NT2/D1 (cell line): ENCODE results near the gene SLMAP.
A peak's percentile ranks its signal among the peaks of the same experiment; 100 is the strongest.

Experiments used
- DNase-seq: peaks from one replicate; pipeline ENCODE4 v3.0.0-alpha.2; 2011; ENCODE audit warnings: low read depth, low spot score
- H3K27me3 ChIP-seq: 2 replicates; pipeline ENCODE4 v1.6.0; 2011; ENCODE audit warnings: mild to moderate bottlenecking; ENCODE audit not compliant: insufficient read length, insufficient read depth
- H3K36me3 ChIP-seq: 2 replicates; pipeline ENCODE4 v1.6.1; 2011; ENCODE audit warnings: mild to moderate bottlenecking, low read length, mixed read lengths; ENCODE audit not compliant: insufficient read depth, insufficient read length
- H3K4me1 ChIP-seq: 2 replicates; pipeline ENCODE4 v1.5.1; 2011; ENCODE audit not compliant: insufficient read depth, insufficient read length
- H3K4me3 ChIP-seq: 2 replicates; pipeline ENCODE4 v1.5.1; 2011; ENCODE audit warnings: low read depth; ENCODE audit not compliant: insufficient read length
- H3K9ac ChIP-seq: 2 replicates; pipeline ENCODE4 v1.6.0; 2011; ENCODE audit warnings: low read depth; ENCODE audit not compliant: insufficient read length
- H3K9me3 ChIP-seq: 2 replicates; pipeline ENCODE4 v1.5.1; 2011; ENCODE audit warnings: mild to moderate bottlenecking, low read length; ENCODE audit not compliant: insufficient read depth
- SUZ12 ChIP-seq: IDR thresholded peaks from 2 replicates; pipeline ENCODE4 v1.6.1; 2011; ENCODE audit not compliant: insufficient read length, insufficient read depth; ENCODE audit errors: extremely low read depth
- YY1 ChIP-seq: IDR thresholded peaks from 2 replicates; pipeline ENCODE4 v1.6.1; 2011; ENCODE audit not compliant: insufficient read length, insufficient read depth
- ZNF274 ChIP-seq: IDR thresholded peaks from 2 replicates; pipeline ENCODE4 v1.6.1; 2011; ENCODE audit warnings: mild to moderate bottlenecking, low read depth, low read length

The SLMAP gene

GRCh38 chr3:57893668-57894067 is 137.6 kb downstream of the SLMAP start:
- H3K4me3 ChIP-seq, result no peak overlapping the region
- TF ChIP-seq YY1 (no peak), SUZ12 (no peak), ZNF274 (no peak)

GRCh38 chr3:57896031-57896430 is 139.9 kb downstream of the SLMAP start:
- peaks cover 22% of the 10 kb centered on the region for H3K36me3 ChIP-seq
- no peak for DNase-seq
- TF ChIP-seq SUZ12, result no peak
- no peak for TF ChIP-seq YY1

More at GRCh38 chr3:57893668-57894067, 137.6 kb downstream of the SLMAP start:
- peaks cover 14% of the 10 kb centered on the region for H3K36me3 ChIP-seq
- DNase-seq, result no peak
- H3K9ac ChIP-seq, result no peak overlapping the region
- no peaks in the 10 kb centered on the region for H3K9me3 ChIP-seq
- H3K27me3 ChIP-seq, result no peaks in the 10 kb centered on the region
- H3K4me1 ChIP-seq, result no peaks in the 10 kb centered on the region

GRCh38 chr3:57896691-57897090 is 140.6 kb downstream of the SLMAP start:
- TF ChIP-seq ZNF274 (no peak), SUZ12 (no peak), YY1 (no peak)
- Histone ChIP-seq H3K36me3 (peaks cover 26% of the 10 kb centered on the region), H3K9ac (no peak overlapping the region), H3K27me3 (no peaks in the 10 kb centered on the region), H3K4me3 (no peak overlapping the region), H3K9me3 (no peaks in the 10 kb centered on the region), H3K4me1 (no peaks in the 10 kb centered on the region)
- DNase-seq, result no peak

More at GRCh38 chr3:57896031-57896430, 139.9 kb downstream of the SLMAP start:
- H3K9ac ChIP-seq, result no peak overlapping the region
- H3K4me1 ChIP-seq, result no peaks in the 10 kb centered on the region
- no peak overlapping the region for H3K4me3 ChIP-seq
- no peaks in the 10 kb centered on the region for H3K9me3 ChIP-seq
- no peaks in the 10 kb centered on the region for H3K27me3 ChIP-seq

- DNase-seq, result no peak
- Histone ChIP-seq H3K4me3 (no peak overlapping the region), H3K9me3 (no peaks in the 10 kb centered on the region), H3K4me1 (no peaks in the 10 kb centered on the region), H3K9ac (no peak overlapping the region), H3K36me3 (peaks cover 32% of the 10 kb centered on the region), H3K27me3 (no peaks in the 10 kb centered on the region)
- no peak for TF ChIP-seq ZNF274
- no peak for TF ChIP-seq SUZ12
- no peak for TF ChIP-seq YY1
Observed at GRCh38 chr3:57900786-57901185, 144.7 kb downstream of the SLMAP start.

- no peak for TF ChIP-seq SUZ12
- no peak for TF ChIP-seq ZNF274
- no peak for TF ChIP-seq YY1
- no peaks in the 10 kb centered on the region for H3K27me3 ChIP-seq
- H3K36me3 ChIP-seq, result peaks cover 28% of the 10 kb centered on the region
Observed at GRCh38 chr3:57903124-57903890, 147.2 kb downstream of the SLMAP start.

GRCh38 chr3:57910990-57911389 is 154.9 kb downstream of the SLMAP start:
- no peaks in the 10 kb centered on the region for H3K4me1 ChIP-seq
- no peaks in the 10 kb centered on the region for H3K9me3 ChIP-seq
- H3K27me3 ChIP-seq, result no peaks in the 10 kb centered on the region
- H3K9ac ChIP-seq, result no peak overlapping the region
- peaks cover 37% of the 10 kb centered on the region for H3K36me3 ChIP-seq
- H3K4me3 ChIP-seq, result no peak overlapping the region
- TF ChIP-seq ZNF274 (no peak), SUZ12 (no peak), YY1 (no peak)
- peak; percentile 33 for DNase-seq

More at GRCh38 chr3:57903124-57903890, 147.2 kb downstream of the SLMAP start:
- Histone ChIP-seq H3K9me3 (no peaks in the 10 kb centered on the region), H3K9ac (no peak overlapping the region), H3K4me1 (no peaks in the 10 kb centered on the region), H3K4me3 (no peak overlapping the region)
- no peak for DNase-seq

- Histone ChIP-seq H3K4me1 (no peaks in the 10 kb centered on the region), H3K9ac (no peak overlapping the region), H3K36me3 (peaks cover 42% of the 10 kb centered on the region), H3K4me3 (no peak overlapping the region), H3K9me3 (no peaks in the 10 kb centered on the region), H3K27me3 (no peaks in the 10 kb centered on the region)
- no peak for DNase-seq
- TF ChIP-seq SUZ12 (no peak), YY1 (no peak), ZNF274 (no peak)
Observed at GRCh38 chr3:57911593-57911992, 155.5 kb downstream of the SLMAP start.
